PC-3 (cell line): Measurements from ENCODE around the gene B4GALT1. TPM values are rescaled to one million over a fixed set of nuclear protein-coding genes. Genes with fewer than 3 reads are reported as not detected.

Experiments
- ATAC-seq: fragments of 200-7000 bp; cut with Tn5 transposase; 2 replicates; pipeline ENCODE4 v1.9.1; 2020; ENCODE audit warnings: mild to moderate bottlenecking, moderate library complexity
- BruUV-seq: library from RNA; stranded (reverse); fragments of 400-500 nt; replicated peaks from 2 replicates; lab custom pipeline; 2021; lab: Mats Ljungman, UMichigan
- CTCF ChIA-PET: fragments of 300-600 bp; sonication (Branson Sonifier 250); formaldehyde crosslinking; loops from one replicate; lab custom pipeline; 2022; ENCODE audit warnings: antibody characterized with exemption; lab: Charles Lee
- POLR2A ChIA-PET: fragments of 300-600 bp; sonication (Branson Sonifier 250); formaldehyde crosslinking; loops from one replicate; lab custom pipeline; 2022; ENCODE audit warnings: antibody characterized with exemption; ENCODE audit not compliant: unreplicated experiment; lab: Charles Lee
- DNase-seq: peaks from one replicate; pipeline ENCODE4 v3.0.0-alpha.2; 2015
- H2AFZ ChIP-seq: fragments of 300-600 bp; sonication (generic); 2 replicates; pipeline ENCODE4 v1.6.0; 2016; ENCODE audit warnings: antibody characterized with exemption, low read length
- H3F3A ChIP-seq: fragments of 300-600 bp; sonication (generic); one replicate; pipeline ENCODE4 v1.6.0; 2017; ENCODE audit warnings: antibody characterized with exemption, low read length, control low read depth, mild to moderate bottlenecking; ENCODE audit not compliant: unreplicated experiment
- H3K27ac ChIP-seq: fragments of 300-600 bp; sonication (generic); 2 replicates; pipeline ENCODE4 v1.5.1; 2016; ENCODE audit warnings: mild to moderate bottlenecking, low read length
- H3K27me3 ChIP-seq: fragments of 300-600 bp; sonication (generic); 2 replicates; pipeline ENCODE4 v1.6.1; 2016; ENCODE audit warnings: low read length, mixed read lengths
- H3K36me3 ChIP-seq: fragments of 300-600 bp; sonication (generic); 2 replicates; pipeline ENCODE4 v1.6.1; 2016; ENCODE audit warnings: low read depth, mixed run types, low read length, mixed read lengths
- H3K4me1 ChIP-seq: fragments of 300-600 bp; sonication (generic); 2 replicates; pipeline ENCODE4 v1.5.1; 2016; ENCODE audit warnings: low read length; ENCODE audit not compliant: insufficient read depth
- H3K4me2 ChIP-seq: fragments of 300-600 bp; sonication (generic); 2 replicates; pipeline ENCODE4 v1.6.0; 2016; ENCODE audit warnings: low read length
- H3K4me3 ChIP-seq: fragments of 300-600 bp; sonication (generic); 2 replicates; pipeline ENCODE4 v1.5.1; 2016; ENCODE audit warnings: mild to moderate bottlenecking, low read length, mixed read lengths
- H3K79me2 ChIP-seq: fragments of 300-600 bp; sonication (generic); 2 replicates; pipeline ENCODE4 v1.6.1; 2017; ENCODE audit warnings: low read length, mixed read lengths
- H3K9ac ChIP-seq: fragments of 300-600 bp; sonication (generic); 2 replicates; pipeline ENCODE4 v1.6.0; 2016; ENCODE audit warnings: mild to moderate bottlenecking, low read length
- H3K9me2 ChIP-seq: fragments of 300-600 bp; sonication (generic); replicated peaks from 2 replicates; pipeline ENCODE4 v1.6.1; 2016; ENCODE audit warnings: mixed run types, low read length, mixed read lengths
- H3K9me3 ChIP-seq: fragments of 300-600 bp; sonication (generic); 2 replicates; pipeline ENCODE4 v1.6.1; 2016; ENCODE audit warnings: low read length, mixed read lengths
- H4K20me1 ChIP-seq: fragments of 300-600 bp; sonication (generic); 2 replicates; pipeline ENCODE4 v1.6.1; 2016; ENCODE audit warnings: low read length, mixed read lengths
- EZH2 ChIP-seq: fragments of 300-600 bp; sonication (generic); IDR thresholded peaks from one replicate; pipeline ENCODE4 v1.6.1; 2017; ENCODE audit warnings: antibody characterized with exemption, mild to moderate bottlenecking, low read length; ENCODE audit not compliant: unreplicated experiment
- EZH2phosphoT487 ChIP-seq: fragments of 300-600 bp; sonication (generic); IDR thresholded peaks from 2 replicates; pipeline ENCODE4 v1.6.1; 2018; ENCODE audit warnings: mild to moderate bottlenecking, antibody characterized with exemption, low read length, borderline replicate concordance
- intact Hi-C: fragments of 100-400 bp; cut with micrococcal nuclease; formaldehyde crosslinking; loops from 2 replicates; pipeline ENCODE4 v1.9.0; 2023
- total RNA-seq: library from RNA; depleted of rRNA; stranded (reverse); fragments of >200 nt; gene quantifications from 2 replicates; pipeline ENCODE4 v1.2.3, GENCODE V29; 2014
- TF ChIP-seq, protein P1 (sequence below): fragments of 300-600 bp; sonication (generic); conservative IDR thresholded peaks from 2 replicates; pipeline ENCODE4 v1.5.1; 2017; ENCODE audit warnings: antibody characterized with exemption, low read depth, mild to moderate bottlenecking, low read length

Gene B4GALT1
- total RNA-seq, 1 experiment from 2014 or later = 14.8 TPM

DNA sequence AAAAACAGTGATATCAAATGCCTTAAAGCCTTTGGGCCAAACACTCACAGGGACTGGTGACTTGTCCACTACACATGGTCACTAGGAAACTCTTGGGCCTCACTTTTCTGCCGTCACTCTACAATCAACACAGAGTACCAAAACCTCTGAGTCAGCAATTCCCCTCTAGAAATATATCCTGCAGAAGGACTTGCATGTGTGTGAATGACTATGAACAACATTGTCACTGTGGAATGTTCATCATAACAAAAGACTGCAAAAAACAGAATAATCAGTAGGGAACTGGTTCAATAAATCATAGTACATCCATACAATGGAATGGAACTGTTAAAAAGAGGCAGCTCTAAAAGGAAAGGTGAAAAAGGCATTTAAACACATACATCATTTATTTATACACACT is 46.5 kb downstream of the B4GALT1 start:
- H3K9ac ChIP-seq = no peak overlapping the region
- H3F3A ChIP-seq = no peaks in the 10 kb centered on the region
- TF ChIP-seq, protein P1, sequence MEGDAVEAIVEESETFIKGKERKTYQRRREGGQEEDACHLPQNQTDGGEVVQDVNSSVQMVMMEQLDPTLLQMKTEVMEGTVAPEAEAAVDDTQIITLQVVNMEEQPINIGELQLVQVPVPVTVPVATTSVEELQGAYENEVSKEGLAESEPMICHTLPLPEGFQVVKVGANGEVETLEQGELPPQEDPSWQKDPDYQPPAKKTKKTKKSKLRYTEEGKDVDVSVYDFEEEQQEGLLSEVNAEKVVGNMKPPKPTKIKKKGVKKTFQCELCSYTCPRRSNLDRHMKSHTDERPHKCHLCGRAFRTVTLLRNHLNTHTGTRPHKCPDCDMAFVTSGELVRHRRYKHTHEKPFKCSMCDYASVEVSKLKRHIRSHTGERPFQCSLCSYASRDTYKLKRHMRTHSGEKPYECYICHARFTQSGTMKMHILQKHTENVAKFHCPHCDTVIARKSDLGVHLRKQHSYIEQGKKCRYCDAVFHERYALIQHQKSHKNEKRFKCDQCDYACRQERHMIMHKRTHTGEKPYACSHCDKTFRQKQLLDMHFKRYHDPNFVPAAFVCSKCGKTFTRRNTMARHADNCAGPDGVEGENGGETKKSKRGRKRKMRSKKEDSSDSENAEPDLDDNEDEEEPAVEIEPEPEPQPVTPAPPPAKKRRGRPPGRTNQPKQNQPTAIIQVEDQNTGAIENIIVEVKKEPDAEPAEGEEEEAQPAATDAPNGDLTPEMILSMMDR = no peak
- no peak for TF ChIP-seq EZH2
- no peak for TF ChIP-seq EZH2phosphoT487
- no TSS peak for BruUV-seq
- no peak overlapping the region for H3K27ac ChIP-seq
- CTCF ChIA-PET = no interaction called here
- no peak overlapping the region for H3K4me2 ChIP-seq
- intact Hi-C loops = no loop called here
- H3K9me2 ChIP-seq = no peaks in the 10 kb centered on the region
- no peaks in the 10 kb centered on the region for H4K20me1 ChIP-seq
- no peak for ATAC-seq
- no peaks in the 10 kb centered on the region; the same call in 1 of the 2 replicates for H3K36me3 ChIP-seq
- DNase-seq = no peak
- H3K27me3 ChIP-seq = no peaks in the 10 kb centered on the region
- POLR2A ChIA-PET = no interaction called here
- H2AFZ ChIP-seq = no peak overlapping the region
- no peak overlapping the region for H3K4me3 ChIP-seq
- H3K4me1 ChIP-seq = peaks cover 15% of the 10 kb centered on the region
- H3K79me2 ChIP-seq = no peaks in the 10 kb centered on the region
- H3K9me3 ChIP-seq = no peaks in the 10 kb centered on the region

DNA sequence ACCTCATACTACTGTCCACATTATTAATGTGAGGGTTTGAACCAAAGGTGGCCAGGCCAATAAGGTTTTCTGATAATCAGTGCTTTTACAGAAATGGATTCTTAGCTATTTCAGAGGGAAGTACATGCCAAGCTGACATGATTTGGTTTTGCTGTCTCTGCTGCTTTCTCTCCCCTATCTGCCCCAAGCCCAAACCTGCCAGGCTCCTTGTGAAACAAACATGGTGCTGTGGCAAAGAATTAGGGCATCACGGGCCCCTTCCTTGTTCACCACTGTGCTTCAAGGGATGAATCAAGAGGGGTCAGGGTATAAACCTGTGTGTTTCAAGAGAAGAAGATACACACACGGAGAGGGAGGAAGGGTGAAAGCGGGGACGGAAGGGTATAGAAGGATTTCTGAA is 49.3 kb downstream of the B4GALT1 start:
- ChIA-PET POLR2A (no interaction called here), CTCF (interaction anchor here (0.7 kb wide), 1 partner anchor 41 kb away, joined by 3 read pairs; no protein-coding TSS in a partner anchor)
- no peak for DNase-seq
- intact Hi-C loops = loop anchor here (5.0 kb wide), 1 partner anchor 45 kb away; no protein-coding TSS in a partner anchor
- no TSS peak for BruUV-seq
- Histone ChIP-seq H3K9me2 (no peaks in the 10 kb centered on the region), H3K4me1 (peaks cover 15% of the 10 kb centered on the region), H2AFZ (no peak overlapping the region), H3K27ac (0 out of 2 replicates have a peak overlapping the region, but pooled peaks have one; percentile 1), H3K79me2 (no peaks in the 10 kb centered on the region), H3F3A (no peaks in the 10 kb centered on the region), H3K9me3 (no peaks in the 10 kb centered on the region), H3K36me3 (peaks cover 10% of the 10 kb centered on the region), H3K9ac (no peak overlapping the region), H3K27me3 (no peaks in the 10 kb centered on the region), H4K20me1 (no peaks in the 10 kb centered on the region), H3K4me3 (no peak overlapping the region), H3K4me2 (peak overlapping the region; percentile 33)
- TF ChIP-seq EZH2 = no peak
- peak; percentile 45 for ATAC-seq

DNA sequence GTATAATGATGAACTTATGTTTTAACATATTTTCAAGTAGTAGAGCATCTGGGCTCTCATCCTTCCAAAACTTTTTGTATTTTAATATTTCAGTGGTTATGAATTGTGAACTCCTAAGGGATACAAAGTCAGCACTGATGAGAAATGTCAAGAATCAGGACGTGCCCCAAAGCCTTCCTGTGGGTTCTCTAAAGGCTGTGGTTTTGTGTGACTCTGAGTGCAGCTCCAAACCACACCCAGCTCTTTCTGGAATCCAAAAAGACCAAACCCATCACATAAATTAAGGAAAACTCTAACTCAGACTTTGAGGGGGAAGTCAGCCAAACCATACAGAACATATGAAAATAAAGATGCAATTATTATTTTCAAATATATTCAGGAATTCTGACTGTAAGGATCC is 49.8 kb downstream of the B4GALT1 start:
- TF ChIP-seq EZH2phosphoT487 = no peak
- TF ChIP-seq, protein P1 = no peak
- TF ChIP-seq EZH2 = no peak
- Histone ChIP-seq H3K27ac (0 out of 2 replicates have a peak overlapping the region, but pooled peaks have one; percentile 18), H3K36me3 (peaks cover 10% of the 10 kb centered on the region), H3K9me3 (no peaks in the 10 kb centered on the region), H3K4me2 (peak overlapping the region; percentile 33), H3K9me2 (no peaks in the 10 kb centered on the region), H3K9ac (no peak overlapping the region), H3K79me2 (no peaks in the 10 kb centered on the region), H3F3A (no peaks in the 10 kb centered on the region), H3K4me1 (peaks cover 15% of the 10 kb centered on the region), H3K27me3 (no peaks in the 10 kb centered on the region), H2AFZ (no peak overlapping the region), H3K4me3 (no peak overlapping the region), H4K20me1 (no peaks in the 10 kb centered on the region)
- ATAC-seq (peak; percentile 70), DNase-seq (peak; percentile 55)
- POLR2A ChIA-PET = interaction anchor here (0.7 kb wide), 1 partner anchor 15 kb away, joined by 3 read pairs; no protein-coding TSS in a partner anchor
- CTCF ChIA-PET = interaction anchor here (0.7 kb wide), 1 partner anchor 40 kb away, joined by 3 read pairs; no protein-coding TSS in a partner anchor
- no TSS peak for BruUV-seq
- intact Hi-C loops = loop anchor here (5.0 kb wide), 1 partner anchor 45 kb away; no protein-coding TSS in a partner anchor
